SKM-1 treated with dmso at 0.1 percent for 144 hours (cell line): ENCODE results near the gene STIL.
"Not testable (repeated sequence)": the region's sequence is repeated elsewhere in the genome, so short reads cannot be mapped to it uniquely, and the experiment has no call there.

ENCODE experiments used
- DNase-seq: peaks from one replicate; lab custom pipeline; 2025; ENCODE audit not compliant: unreplicated experiment; lab: John Stamatoyannopoulos, UW

The STIL gene

GRCh38 chr1:47223174-47223920 lies 90.6 kb downstream of the STIL start:
- DNase-seq = no peak

- DNase-seq = no peak
Observed at GRCh38 chr1:47222476-47222875, 91.5 kb downstream of the STIL start.

GRCh38 chr1:47219590-47220220 lies 94.2 kb downstream of the STIL start:
- DNase-seq = no peak

- DNase-seq = no peak
Observed at GRCh38 chr1:47219001-47219400, 94.9 kb downstream of the STIL start.

GRCh38 chr1:47216278-47217059 lies 97.5 kb downstream of the STIL start:
- DNase-seq = no peak

- DNase-seq = no peak
Observed at GRCh38 chr1:47215713-47216112, 98.2 kb downstream of the STIL start.

GRCh38 chr1:47214549-47214948 lies 99.4 kb downstream of the STIL start:
- DNase-seq = no peak

- DNase-seq = no peak
Observed at GRCh38 chr1:47213230-47213963, 100.5 kb downstream of the STIL start.

- no peak for DNase-seq
Observed at GRCh38 chr1:47212636-47213229, 101.2 kb downstream of the STIL start.

- no peak for DNase-seq
Observed at GRCh38 chr1:47211796-47212269, 102.1 kb downstream of the STIL start.

- no peak for DNase-seq
Observed at GRCh38 chr1:47210666-47211065, 103.3 kb downstream of the STIL start.

GRCh38 chr1:47209725-47210325 lies 104.1 kb downstream of the STIL start:
- no peak for DNase-seq

GRCh38 chr1:47209091-47209490 lies 104.9 kb downstream of the STIL start:
- DNase-seq = no peak

- no peak for DNase-seq
Observed at GRCh38 chr1:47208374-47208850, 105.5 kb downstream of the STIL start.

GRCh38 chr1:47207803-47208373 lies 106.1 kb downstream of the STIL start:
- no peak for DNase-seq

GRCh38 chr1:47205918-47206317 lies 108.0 kb downstream of the STIL start:
- no peak for DNase-seq

GRCh38 chr1:47203504-47203903 lies 110.4 kb downstream of the STIL start:
- DNase-seq = not testable (repeated sequence)

GRCh38 chr1:47201179-47201578 lies 112.8 kb downstream of the STIL start:
- DNase-seq = no peak
